Neural cell (in vitro differentiated cells): ENCODE results near the gene CYP2D6.

Experiments used
- EP300 ChIP-seq: fragments of 450-650 bp; conservative IDR thresholded peaks from 2 replicates; pipeline ENCODE4 v1.6.1; 2014; ENCODE audit warnings: antibody characterized with exemption, mild to moderate bottlenecking, moderate library complexity; ENCODE audit not compliant: poor library complexity, severe bottlenecking
- EZH2 ChIP-seq: fragments of 200-600, 300-800 bp; shearing (Covaris generic), sonication (generic); IDR thresholded peaks from 2 replicates; pipeline ENCODE4 v1.6.1; 2014; ENCODE audit warnings: antibody characterized with exemption, low read length, borderline replicate concordance, mild to moderate bottlenecking; ENCODE audit not compliant: insufficient read depth, poor library complexity, severe bottlenecking
- MXI1 ChIP-seq: fragments of 450-650 bp; conservative IDR thresholded peaks from 2 replicates; pipeline ENCODE4 v1.6.1; 2014; ENCODE audit warnings: antibody characterized with exemption, mild to moderate bottlenecking; ENCODE audit not compliant: poor library complexity, severe bottlenecking
- POLR2AphosphoS5 ChIP-seq: IDR thresholded peaks from 2 replicates; pipeline ENCODE4 v1.6.1; 2012
- RAD21 ChIP-seq: fragments of 450-650 bp; conservative IDR thresholded peaks from 2 replicates; pipeline ENCODE4 v1.6.1; 2014; ENCODE audit warnings: antibody characterized with exemption, mild to moderate bottlenecking, moderate library complexity
- SMC3 ChIP-seq: fragments of 450-650 bp; conservative IDR thresholded peaks from 2 replicates; pipeline ENCODE4 v1.6.1; 2014; ENCODE audit warnings: antibody characterized with exemption, mild to moderate bottlenecking, moderate library complexity; ENCODE audit not compliant: poor library complexity
- TAF1 ChIP-seq: IDR thresholded peaks from 2 replicates; pipeline ENCODE4 v1.6.1; 2012; ENCODE audit warnings: low read depth
- TF ChIP-seq, protein P1 (sequence below): fragments of 450-650 bp; IDR thresholded peaks from 2 replicates; pipeline ENCODE4 v1.5.1; 2014; ENCODE audit warnings: antibody characterized with exemption, mild to moderate bottlenecking, moderate library complexity; ENCODE audit not compliant: poor library complexity, severe bottlenecking
- TF ChIP-seq, protein P2 (sequence below): IDR thresholded peaks from 2 replicates; pipeline ENCODE4 v1.6.1; 2012; ENCODE audit warnings: borderline replicate concordance

DNA sequence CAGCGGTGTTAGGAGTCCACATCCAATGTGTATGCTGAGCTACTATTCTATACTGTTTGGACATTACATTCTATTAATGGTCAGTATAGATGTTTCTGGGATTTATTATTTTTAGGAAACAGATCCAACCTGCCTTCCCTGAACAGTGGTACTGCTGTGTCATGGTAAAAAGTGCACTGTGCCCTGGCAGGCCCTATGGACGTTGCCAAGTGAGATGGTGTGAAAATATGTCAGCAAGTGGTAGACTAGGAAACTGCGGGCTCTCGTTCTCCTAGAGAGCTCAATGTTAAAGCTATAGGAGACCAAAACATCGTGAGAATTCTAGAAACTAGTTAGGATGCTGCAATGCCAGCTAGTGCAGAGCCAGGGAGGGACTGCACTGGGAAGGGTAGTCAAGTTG, 26.0 kb upstream of the CYP2D6 start:
- TF ChIP-seq, protein P1, sequence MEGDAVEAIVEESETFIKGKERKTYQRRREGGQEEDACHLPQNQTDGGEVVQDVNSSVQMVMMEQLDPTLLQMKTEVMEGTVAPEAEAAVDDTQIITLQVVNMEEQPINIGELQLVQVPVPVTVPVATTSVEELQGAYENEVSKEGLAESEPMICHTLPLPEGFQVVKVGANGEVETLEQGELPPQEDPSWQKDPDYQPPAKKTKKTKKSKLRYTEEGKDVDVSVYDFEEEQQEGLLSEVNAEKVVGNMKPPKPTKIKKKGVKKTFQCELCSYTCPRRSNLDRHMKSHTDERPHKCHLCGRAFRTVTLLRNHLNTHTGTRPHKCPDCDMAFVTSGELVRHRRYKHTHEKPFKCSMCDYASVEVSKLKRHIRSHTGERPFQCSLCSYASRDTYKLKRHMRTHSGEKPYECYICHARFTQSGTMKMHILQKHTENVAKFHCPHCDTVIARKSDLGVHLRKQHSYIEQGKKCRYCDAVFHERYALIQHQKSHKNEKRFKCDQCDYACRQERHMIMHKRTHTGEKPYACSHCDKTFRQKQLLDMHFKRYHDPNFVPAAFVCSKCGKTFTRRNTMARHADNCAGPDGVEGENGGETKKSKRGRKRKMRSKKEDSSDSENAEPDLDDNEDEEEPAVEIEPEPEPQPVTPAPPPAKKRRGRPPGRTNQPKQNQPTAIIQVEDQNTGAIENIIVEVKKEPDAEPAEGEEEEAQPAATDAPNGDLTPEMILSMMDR: no peak
- TF ChIP-seq, protein P2, sequence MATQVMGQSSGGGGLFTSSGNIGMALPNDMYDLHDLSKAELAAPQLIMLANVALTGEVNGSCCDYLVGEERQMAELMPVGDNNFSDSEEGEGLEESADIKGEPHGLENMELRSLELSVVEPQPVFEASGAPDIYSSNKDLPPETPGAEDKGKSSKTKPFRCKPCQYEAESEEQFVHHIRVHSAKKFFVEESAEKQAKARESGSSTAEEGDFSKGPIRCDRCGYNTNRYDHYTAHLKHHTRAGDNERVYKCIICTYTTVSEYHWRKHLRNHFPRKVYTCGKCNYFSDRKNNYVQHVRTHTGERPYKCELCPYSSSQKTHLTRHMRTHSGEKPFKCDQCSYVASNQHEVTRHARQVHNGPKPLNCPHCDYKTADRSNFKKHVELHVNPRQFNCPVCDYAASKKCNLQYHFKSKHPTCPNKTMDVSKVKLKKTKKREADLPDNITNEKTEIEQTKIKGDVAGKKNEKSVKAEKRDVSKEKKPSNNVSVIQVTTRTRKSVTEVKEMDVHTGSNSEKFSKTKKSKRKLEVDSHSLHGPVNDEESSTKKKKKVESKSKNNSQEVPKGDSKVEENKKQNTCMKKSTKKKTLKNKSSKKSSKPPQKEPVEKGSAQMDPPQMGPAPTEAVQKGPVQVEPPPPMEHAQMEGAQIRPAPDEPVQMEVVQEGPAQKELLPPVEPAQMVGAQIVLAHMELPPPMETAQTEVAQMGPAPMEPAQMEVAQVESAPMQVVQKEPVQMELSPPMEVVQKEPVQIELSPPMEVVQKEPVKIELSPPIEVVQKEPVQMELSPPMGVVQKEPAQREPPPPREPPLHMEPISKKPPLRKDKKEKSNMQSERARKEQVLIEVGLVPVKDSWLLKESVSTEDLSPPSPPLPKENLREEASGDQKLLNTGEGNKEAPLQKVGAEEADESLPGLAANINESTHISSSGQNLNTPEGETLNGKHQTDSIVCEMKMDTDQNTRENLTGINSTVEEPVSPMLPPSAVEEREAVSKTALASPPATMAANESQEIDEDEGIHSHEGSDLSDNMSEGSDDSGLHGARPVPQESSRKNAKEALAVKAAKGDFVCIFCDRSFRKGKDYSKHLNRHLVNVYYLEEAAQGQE: no peak
- no peak for TF ChIP-seq EZH2
- no peak for TF ChIP-seq TAF1
- TF ChIP-seq MXI1: no peak
- no peak for TF ChIP-seq POLR2AphosphoS5
- no peak for TF ChIP-seq RAD21
- no peak for TF ChIP-seq EP300
- no peak for TF ChIP-seq SMC3
